Suprapubic skin (tissue), 4 donors: ENCODE measurements around the gene COX6A1. TPM values are rescaled to one million over a fixed set of nuclear protein-coding genes. Genes with fewer than 3 reads are reported as not detected.

ENCODE experiments used
- DNase-seq, 2 donors: peaks; one replicate each; pipeline ENCODE4 v3.0.0-alpha.2; 2019; ENCODE audit warnings: low spot score in 2 of 2
- H3K27ac ChIP-seq: fragments of 200-600 bp; sonication (generic); one replicate; pipeline ENCODE4 v1.5.1; 2019
- H3K27me3 ChIP-seq: fragments of 200-600 bp; sonication (generic); one replicate; pipeline ENCODE4 v1.5.1; 2019
- H3K36me3 ChIP-seq: fragments of 200-600 bp; sonication (generic); one replicate; pipeline ENCODE4 v1.5.1; 2019
- H3K4me1 ChIP-seq: fragments of 200-600 bp; sonication (generic); one replicate; pipeline ENCODE4 v1.5.1; 2019
- H3K4me3 ChIP-seq: fragments of 200-600 bp; sonication (generic); one replicate; pipeline ENCODE4 v1.5.1; 2019; ENCODE audit warnings: mild to moderate bottlenecking
- H3K9me3 ChIP-seq: fragments of 200-600 bp; sonication (generic); one replicate; pipeline ENCODE4 v1.5.1; 2019
- EP300 ChIP-seq: sonication (generic); formaldehyde crosslinking; IDR thresholded peaks from one replicate; pipeline ENCODE4 v1.6.1; 2017; ENCODE audit warnings: antibody characterized with exemption
- POLR2A ChIP-seq, 2 donors: fragments of 450-650 bp; IDR thresholded peaks; one replicate each; pipeline ENCODE4 v1.6.1; 2017; ENCODE audit warnings: antibody characterized with exemption in 2 of 2, mild to moderate bottlenecking in 2 of 2, moderate library complexity in 2 of 2
- POLR2AphosphoS5 ChIP-seq, 3 donors: sonication (generic); formaldehyde crosslinking; IDR thresholded peaks; one replicate each; pipeline ENCODE4 v1.6.1; 2017; ENCODE audit warnings: antibody characterized with exemption in 3 of 3
- WGBS: methylation state at CpG from one replicate; pipeline ENCODE4 v1.1.5; 2018; 5-methylcytosine and 5-hydroxymethylcytosine counted together
- total RNA-seq, 4 donors: library from RNA; depleted of rRNA; stranded (reverse); fragments of >200 nt; gene quantifications; one replicate each; pipeline ENCODE4 v1.1.0, GENCODE V29; 2016
- TF ChIP-seq, protein P1 (sequence below), 2 donors: fragments of 200-600 bp in 1 of 2; fragments of 450-650 bp in 1 of 2; sonication (generic) in 1 of 2; IDR thresholded peaks; one replicate each; pipeline ENCODE4 v1.5.1; 2016 to 2019; ENCODE audit warnings: antibody characterized with exemption in 2 of 2, mild to moderate bottlenecking in 1 of 2, moderate library complexity in 1 of 2

Gene COX6A1
- total RNA-seq, 4 donors from 2014 or later = 569 to 1,135 (median 836) TPM

GRCh38 chr12:120429368-120429767 is 8.5 kb upstream of the COX6A1 start:
- Histone ChIP-seq H3K4me3 (no peak overlapping the region), H3K4me1 (peaks cover 2% of the 10 kb centered on the region), H3K36me3 (no peaks in the 10 kb centered on the region), H3K27me3 (no peaks in the 10 kb centered on the region), H3K9me3 (no peaks in the 10 kb centered on the region), H3K27ac (no peak overlapping the region)
- no peak for DNase-seq
- no peak for TF ChIP-seq POLR2A (IDR thresholded peaks at IDR 0.05)
- 65% methylated on average over 7 of the region's 7 CpGs for WGBS

GRCh38 chr12:120432772-120433525 is 5.0 kb upstream of the COX6A1 start:
- 60% methylated on average over 9 of the region's 10 CpGs for WGBS
- Histone ChIP-seq H3K4me3 (no peak overlapping the region), H3K4me1 (peaks cover 6% of the 10 kb centered on the region), H3K27ac (no peak overlapping the region), H3K9me3 (no peaks in the 10 kb centered on the region), H3K36me3 (no peaks in the 10 kb centered on the region), H3K27me3 (no peaks in the 10 kb centered on the region)
- TF ChIP-seq POLR2A (IDR thresholded peaks at IDR 0.05) = no peak
- no peak for TF ChIP-seq EP300
- TF ChIP-seq, protein P1, sequence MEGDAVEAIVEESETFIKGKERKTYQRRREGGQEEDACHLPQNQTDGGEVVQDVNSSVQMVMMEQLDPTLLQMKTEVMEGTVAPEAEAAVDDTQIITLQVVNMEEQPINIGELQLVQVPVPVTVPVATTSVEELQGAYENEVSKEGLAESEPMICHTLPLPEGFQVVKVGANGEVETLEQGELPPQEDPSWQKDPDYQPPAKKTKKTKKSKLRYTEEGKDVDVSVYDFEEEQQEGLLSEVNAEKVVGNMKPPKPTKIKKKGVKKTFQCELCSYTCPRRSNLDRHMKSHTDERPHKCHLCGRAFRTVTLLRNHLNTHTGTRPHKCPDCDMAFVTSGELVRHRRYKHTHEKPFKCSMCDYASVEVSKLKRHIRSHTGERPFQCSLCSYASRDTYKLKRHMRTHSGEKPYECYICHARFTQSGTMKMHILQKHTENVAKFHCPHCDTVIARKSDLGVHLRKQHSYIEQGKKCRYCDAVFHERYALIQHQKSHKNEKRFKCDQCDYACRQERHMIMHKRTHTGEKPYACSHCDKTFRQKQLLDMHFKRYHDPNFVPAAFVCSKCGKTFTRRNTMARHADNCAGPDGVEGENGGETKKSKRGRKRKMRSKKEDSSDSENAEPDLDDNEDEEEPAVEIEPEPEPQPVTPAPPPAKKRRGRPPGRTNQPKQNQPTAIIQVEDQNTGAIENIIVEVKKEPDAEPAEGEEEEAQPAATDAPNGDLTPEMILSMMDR (IDR thresholded peaks at IDR 0.05) = no peak
- no peak for TF ChIP-seq POLR2AphosphoS5 (IDR thresholded peaks at IDR 0.05)
- DNase-seq = no peak

DNA sequence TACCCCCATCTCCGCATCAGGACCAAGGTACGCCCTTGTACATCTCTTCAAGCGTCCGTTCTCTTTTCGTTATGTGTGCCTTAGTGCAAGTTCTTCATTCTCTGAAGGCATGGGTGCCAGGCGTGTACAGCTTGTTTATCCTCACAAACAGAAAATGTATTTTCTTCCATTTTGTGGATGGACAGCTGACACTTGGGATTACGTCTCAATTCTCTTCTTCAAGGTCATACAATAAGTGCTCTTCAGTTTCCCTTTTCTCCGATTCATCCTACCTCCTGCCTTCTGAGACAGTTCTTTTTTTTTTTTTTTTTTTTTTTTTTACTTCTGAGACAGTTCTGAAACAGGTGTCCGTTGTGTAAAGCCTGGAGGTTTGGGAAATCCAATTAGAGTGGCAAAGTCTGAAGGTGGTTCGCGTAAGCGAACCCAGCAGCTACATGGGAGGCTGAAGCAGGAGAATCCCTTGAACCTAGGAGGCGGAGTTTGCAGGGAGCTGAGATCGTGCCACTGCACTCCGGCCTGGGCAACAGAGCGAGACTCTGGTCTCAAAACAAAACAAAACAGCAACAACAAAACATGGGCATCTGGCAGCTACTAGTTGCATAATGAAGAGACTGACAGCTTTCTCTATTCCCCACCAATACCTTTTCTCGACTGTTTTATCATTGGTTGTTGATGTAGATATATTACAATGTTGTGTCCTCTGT is 734 bp downstream of the COX6A1 start:
- Histone ChIP-seq H3K27ac (peak overlapping the region; percentile 82), H3K36me3 (peaks cover 31% of the 10 kb centered on the region), H3K27me3 (no peaks in the 10 kb centered on the region), H3K4me3 (peak overlapping the region; percentile 82), H3K9me3 (no peaks in the 10 kb centered on the region), H3K4me1 (peaks cover 21% of the 10 kb centered on the region)
- TF ChIP-seq POLR2A (IDR thresholded peaks at IDR 0.05) (no peak), POLR2AphosphoS5 (IDR thresholded peaks at IDR 0.05) (no peak), EP300 (no peak)
- TF ChIP-seq, protein P1 (IDR thresholded peaks at IDR 0.05) = no peak
- WGBS = 37% methylated on average over 17 of the region's 17 CpGs
- no peak for DNase-seq

DNA sequence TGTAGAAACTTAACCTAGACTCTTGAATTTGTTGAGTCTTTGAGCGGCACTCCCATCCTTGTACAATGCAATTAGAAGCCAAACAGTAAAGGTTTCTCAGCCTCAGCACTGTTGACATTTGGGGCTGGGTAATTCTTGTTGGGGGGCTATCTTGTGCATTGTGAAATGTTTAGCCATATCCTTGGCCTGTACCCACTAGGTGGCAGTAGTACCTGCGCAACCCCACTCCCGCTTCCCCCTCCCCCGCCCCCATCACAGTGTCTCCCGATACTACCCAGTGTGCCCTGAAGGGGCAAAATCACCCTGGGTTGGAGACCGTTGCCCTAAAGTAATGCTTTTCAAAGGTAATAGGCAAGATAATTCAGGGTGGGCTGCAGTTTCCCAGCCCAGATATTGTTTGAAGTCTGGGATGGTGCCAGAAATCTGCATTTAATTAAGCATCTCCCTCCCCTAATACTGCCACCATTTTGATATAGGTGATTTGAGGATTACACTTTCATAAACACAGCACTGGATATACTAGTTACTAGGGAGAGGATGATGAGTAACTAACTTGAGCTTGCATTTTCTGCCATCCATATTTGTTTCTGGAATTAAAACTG is 1.8 kb downstream of the COX6A1 start:
- DNase-seq = no peak
- Histone ChIP-seq H3K4me3 (no peak overlapping the region), H3K4me1 (peaks cover 23% of the 10 kb centered on the region)

DNA sequence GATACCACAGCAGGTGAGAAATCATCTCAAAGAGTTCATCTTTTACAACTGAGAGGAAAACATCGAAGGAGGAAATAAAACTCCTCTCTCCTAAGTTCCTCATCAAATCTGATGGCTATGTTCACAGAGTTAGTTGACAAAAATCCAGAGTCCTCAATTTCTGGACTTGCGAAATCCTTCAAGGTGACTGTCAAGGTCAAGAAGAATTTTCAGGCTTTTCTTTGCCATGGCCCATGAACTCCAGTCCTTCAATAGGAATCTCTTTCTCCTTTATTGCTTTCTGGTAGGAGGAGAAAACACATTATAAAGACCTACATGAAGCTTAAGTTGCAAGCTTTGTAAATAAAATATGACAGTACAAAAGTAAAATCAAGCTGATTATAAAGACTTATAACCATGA is 6.8 kb downstream of the COX6A1 start:
- TF ChIP-seq, protein P1 (IDR thresholded peaks at IDR 0.05) = no peak
- TF ChIP-seq POLR2AphosphoS5 (IDR thresholded peaks at IDR 0.05) (no peak), EP300 (no peak), POLR2A (IDR thresholded peaks at IDR 0.05) (no peak)
- Histone ChIP-seq H3K27ac (no peak overlapping the region), H3K4me3 (no peak overlapping the region), H3K36me3 (peaks cover 37% of the 10 kb centered on the region), H3K27me3 (no peaks in the 10 kb centered on the region), H3K4me1 (peaks cover 33% of the 10 kb centered on the region), H3K9me3 (no peaks in the 10 kb centered on the region)
- DNase-seq = no peak
- WGBS = 84% methylated on average over 2 of the region's 2 CpGs

More for the DNA sequence above, 1.8 kb downstream of the COX6A1 start:
- Histone ChIP-seq H3K27ac (no peak overlapping the region), H3K27me3 (no peaks in the 10 kb centered on the region), H3K9me3 (no peaks in the 10 kb centered on the region), H3K36me3 (peaks cover 37% of the 10 kb centered on the region)
- WGBS = 12% methylated on average over 6 of the region's 6 CpGs
- TF ChIP-seq EP300 (no peak), POLR2AphosphoS5 (IDR thresholded peaks at IDR 0.05) (no peak), POLR2A (IDR thresholded peaks at IDR 0.05) (no peak)
- TF ChIP-seq, protein P1 (IDR thresholded peaks at IDR 0.05) = peak in 1 of 2 donors; percentile 62
